NCI-H526 (cell line): Measurements from ENCODE around the gene MAST2.
"Not testable (repeated sequence)": the region's sequence is repeated elsewhere in the genome, so short reads cannot be mapped to it uniquely, and the experiment has no call there.

ENCODE experiments used
- DNase-seq, 2 experiments: peaks; one replicate each; lab custom pipeline; 2025; lab: John Stamatoyannopoulos, UW

The MAST2 gene

GRCh38 chr1:45894331-45894730 is 90.9 kb downstream of the MAST2 start:
- DNase-seq: no peak

- DNase-seq: no peak
Measured at GRCh38 chr1:45894921-45895320, 91.5 kb downstream of the MAST2 start.

GRCh38 chr1:45895406-45895805 is 92.0 kb downstream of the MAST2 start:
- no peak for DNase-seq

- no peak for DNase-seq
Measured at GRCh38 chr1:45906883-45907282, 103.5 kb downstream of the MAST2 start.

GRCh38 chr1:45908611-45909140 is 105.3 kb downstream of the MAST2 start:
- no peak for DNase-seq

GRCh38 chr1:45911634-45912033 is 108.2 kb downstream of the MAST2 start:
- DNase-seq: no peak

- DNase-seq: no peak
Measured at GRCh38 chr1:45913183-45913683, 109.8 kb downstream of the MAST2 start.

GRCh38 chr1:45913731-45914501 is 110.5 kb downstream of the MAST2 start:
- no peak for DNase-seq

GRCh38 chr1:45914836-45915235 is 111.4 kb downstream of the MAST2 start:
- DNase-seq: no peak

GRCh38 chr1:45922374-45922773 is 119.0 kb downstream of the MAST2 start:
- DNase-seq: no peak

- no peak for DNase-seq
Measured at GRCh38 chr1:45922813-45923212, 119.4 kb downstream of the MAST2 start.

- no peak for DNase-seq
Measured at GRCh38 chr1:45923343-45923742, 119.9 kb downstream of the MAST2 start.

GRCh38 chr1:45924736-45925135 is 121.3 kb downstream of the MAST2 start:
- no peak for DNase-seq

- no peak for DNase-seq
Measured at GRCh38 chr1:45925728-45926287, 122.4 kb downstream of the MAST2 start.

- DNase-seq: no peak
Measured at GRCh38 chr1:45926330-45926729, 122.9 kb downstream of the MAST2 start.

- not testable (repeated sequence) for DNase-seq
Measured at GRCh38 chr1:45927231-45927915, 124.0 kb downstream of the MAST2 start.

- no peak for DNase-seq
Measured at GRCh38 chr1:45928486-45929205, 125.2 kb downstream of the MAST2 start.

- no peak for DNase-seq
Measured at GRCh38 chr1:45929257-45929687, 125.9 kb downstream of the MAST2 start.

GRCh38 chr1:45930258-45931150 is 127.1 kb downstream of the MAST2 start:
- no peak for DNase-seq

GRCh38 chr1:45932205-45932604 is 128.8 kb downstream of the MAST2 start:
- not testable (repeated sequence) for DNase-seq

GRCh38 chr1:45934947-45935346 is 131.5 kb downstream of the MAST2 start:
- peak in 1 of 2 experiments; percentile 44 for DNase-seq
